Ishikawa (cell line): ENCODE measurements around the gene RIMS4.

ENCODE experiments used
- CREB1 ChIP-seq: IDR thresholded peaks from 2 replicates; pipeline ENCODE4 v1.6.1; 2012; ENCODE audit warnings: low read depth
- EGR1 ChIP-seq: IDR thresholded peaks from 2 replicates; pipeline ENCODE4 v1.6.1; 2012
- EP300 ChIP-seq: IDR thresholded peaks from 2 replicates; pipeline ENCODE4 v1.6.1; 2012; ENCODE audit warnings: borderline replicate concordance
- FOXM1 ChIP-seq: IDR thresholded peaks from 2 replicates; pipeline ENCODE4 v1.6.1; 2012; ENCODE audit warnings: low read depth, borderline replicate concordance
- MAX ChIP-seq: IDR thresholded peaks from 2 replicates; pipeline ENCODE4 v1.6.1; 2012
- RAD21 ChIP-seq: IDR thresholded peaks from 2 replicates; pipeline ENCODE4 v1.6.1; 2012; ENCODE audit warnings: low read depth
- REST ChIP-seq: IDR thresholded peaks from 2 replicates; pipeline ENCODE4 v1.6.1; 2012; ENCODE audit warnings: low read depth, mild to moderate bottlenecking
- TAF1 ChIP-seq: IDR thresholded peaks from 2 replicates; pipeline ENCODE4 v1.6.1; 2012; ENCODE audit warnings: low read depth, mild to moderate bottlenecking
- TCF12 ChIP-seq: IDR thresholded peaks from 2 replicates; pipeline ENCODE4 v1.6.1; 2012; ENCODE audit warnings: low read depth
- TEAD4 ChIP-seq: IDR thresholded peaks from 2 replicates; pipeline ENCODE4 v1.6.1; 2012
- USF1 ChIP-seq: IDR thresholded peaks from 2 replicates; pipeline ENCODE4 v1.6.1; 2012
- YY1 ChIP-seq: IDR thresholded peaks from 2 replicates; pipeline ENCODE4 v1.6.1; 2012; ENCODE audit warnings: low read depth
- ZBTB7A ChIP-seq: IDR thresholded peaks from 2 replicates; pipeline ENCODE4 v1.6.1; 2012; ENCODE audit warnings: low read depth

- TF ChIP-seq RAD21 = no peak
- no peak for TF ChIP-seq FOXM1
- TF ChIP-seq YY1 = no peak
- no peak for TF ChIP-seq ZBTB7A
- TF ChIP-seq MAX = no peak
- no peak for TF ChIP-seq EP300
- no peak for TF ChIP-seq USF1
- TF ChIP-seq REST = no peak
- no peak for TF ChIP-seq TEAD4
- no peak for TF ChIP-seq TCF12
- TF ChIP-seq EGR1 = no peak
- TF ChIP-seq CREB1 = no peak
- TF ChIP-seq TAF1 = no peak
These were observed 82.7 kb downstream of the RIMS4 start for GRCh38 chr20:44727651-44728050.
